ENCODE results near the gene TTC7B.
A peak's percentile ranks its signal among the peaks of the same experiment; 100 is the strongest.

Gene TTC7B

GRCh38 chr14:90781344-90781761 is 34.9 kb downstream of the TTC7B start:
- TF ChIP-seq ZNF274 (IDR thresholded peaks at IDR 0.05; ENCODE audit: low read depth, low read length) = no peak
- no peak overlapping the region for H3K4me3 ChIP-seq (ENCODE audit: low read length)

GRCh38 chr14:90780519-90780918 is 35.7 kb downstream of the TTC7B start:
- no peak overlapping the region for H3K4me3 ChIP-seq (ENCODE audit: low read length)
- TF ChIP-seq ZNF274 (IDR thresholded peaks at IDR 0.05; ENCODE audit: low read depth, low read length) = no peak

- no peak for TF ChIP-seq ZNF274 (IDR thresholded peaks at IDR 0.05; ENCODE audit: low read depth, low read length)
- H3K4me3 ChIP-seq (ENCODE audit: low read length) = no peak overlapping the region
Observed at GRCh38 chr14:90778571-90779255, 37.5 kb downstream of the TTC7B start.

GRCh38 chr14:90777830-90778485 is 38.3 kb downstream of the TTC7B start:
- H3K4me3 ChIP-seq (ENCODE audit: low read length) = no peak overlapping the region
- no peak for TF ChIP-seq ZNF274 (IDR thresholded peaks at IDR 0.05; ENCODE audit: low read depth, low read length)

GRCh38 chr14:90777358-90777757 is 38.9 kb downstream of the TTC7B start:
- TF ChIP-seq ZNF274 (IDR thresholded peaks at IDR 0.05; ENCODE audit: low read depth, low read length) = no peak
- H3K4me3 ChIP-seq (ENCODE audit: low read length) = no peak overlapping the region

GRCh38 chr14:90775441-90775840 is 40.8 kb downstream of the TTC7B start:
- no peak for TF ChIP-seq ZNF274 (IDR thresholded peaks at IDR 0.05; ENCODE audit: low read depth, low read length)

GRCh38 chr14:90774316-90774715 is 41.9 kb downstream of the TTC7B start:
- no peak overlapping the region for H3K4me3 ChIP-seq (ENCODE audit: low read length)
- TF ChIP-seq ZNF274 (IDR thresholded peaks at IDR 0.05; ENCODE audit: low read depth, low read length) = no peak

More at GRCh38 chr14:90775441-90775840, 40.8 kb downstream of the TTC7B start:
- no peak overlapping the region for H3K4me3 ChIP-seq (ENCODE audit: low read length)

- no peak overlapping the region for H3K4me3 ChIP-seq (ENCODE audit: low read length)
- TF ChIP-seq ZNF274 (IDR thresholded peaks at IDR 0.05; ENCODE audit: low read depth, low read length) = no peak
Observed at GRCh38 chr14:90773705-90774104, 42.5 kb downstream of the TTC7B start.

DNA sequence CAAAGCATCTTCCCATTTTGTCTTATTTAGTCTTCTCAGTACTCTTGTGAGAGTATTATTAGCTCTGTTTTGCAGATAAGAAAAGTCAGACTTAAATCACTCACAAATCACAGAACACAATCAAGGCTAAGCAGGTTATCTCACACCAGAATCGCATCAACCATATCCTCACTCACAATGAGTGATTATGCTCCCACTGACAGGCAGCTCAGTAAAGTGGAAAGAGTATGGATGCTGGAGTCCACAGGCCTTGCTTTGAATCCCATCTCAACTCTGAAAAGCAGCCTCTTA is 43.1 kb downstream of the TTC7B start:
- H3K4me3 ChIP-seq (ENCODE audit: low read length) = no peak overlapping the region
- TF ChIP-seq ZNF274 (IDR thresholded peaks at IDR 0.05; ENCODE audit: low read depth, low read length) = no peak

DNA sequence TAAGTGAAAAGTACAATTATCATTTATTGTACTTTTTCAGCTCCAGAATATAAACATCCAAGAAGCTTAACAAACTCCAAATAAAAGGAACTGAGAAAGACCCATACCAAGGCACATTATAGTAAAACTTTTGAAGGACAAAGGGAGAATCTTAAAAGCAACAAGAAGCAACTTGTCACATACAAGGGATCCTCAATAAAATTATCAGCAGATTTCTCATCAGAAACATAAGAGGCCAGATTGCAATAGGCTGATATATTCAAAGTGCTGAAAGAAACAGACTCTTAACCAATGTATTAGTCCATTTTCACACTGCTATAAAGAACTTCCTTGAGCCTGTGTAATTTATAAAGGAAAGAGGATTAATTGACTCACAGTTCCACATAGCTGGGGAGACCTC is 48.3 kb downstream of the TTC7B start:
- no peak for TF ChIP-seq ZNF274 (IDR thresholded peaks at IDR 0.05; ENCODE audit: low read depth, low read length)
- no peak overlapping the region for H3K4me3 ChIP-seq (ENCODE audit: low read length)

GRCh38 chr14:90760591-90761316 is 55.5 kb downstream of the TTC7B start:
- TF ChIP-seq ZNF274 (IDR thresholded peaks at IDR 0.05; ENCODE audit: low read depth, low read length) = no peak
- H3K4me3 ChIP-seq (ENCODE audit: low read length) = no peak overlapping the region

GRCh38 chr14:90760078-90760444 is 56.2 kb downstream of the TTC7B start:
- H3K4me3 ChIP-seq (ENCODE audit: low read length) = no peak overlapping the region
- TF ChIP-seq ZNF274 (IDR thresholded peaks at IDR 0.05; ENCODE audit: low read depth, low read length) = no peak

GRCh38 chr14:90759370-90760077 is 56.7 kb downstream of the TTC7B start:
- no peak for TF ChIP-seq ZNF274 (IDR thresholded peaks at IDR 0.05; ENCODE audit: low read depth, low read length)
- H3K4me3 ChIP-seq (ENCODE audit: low read length) = no peak overlapping the region

DNA sequence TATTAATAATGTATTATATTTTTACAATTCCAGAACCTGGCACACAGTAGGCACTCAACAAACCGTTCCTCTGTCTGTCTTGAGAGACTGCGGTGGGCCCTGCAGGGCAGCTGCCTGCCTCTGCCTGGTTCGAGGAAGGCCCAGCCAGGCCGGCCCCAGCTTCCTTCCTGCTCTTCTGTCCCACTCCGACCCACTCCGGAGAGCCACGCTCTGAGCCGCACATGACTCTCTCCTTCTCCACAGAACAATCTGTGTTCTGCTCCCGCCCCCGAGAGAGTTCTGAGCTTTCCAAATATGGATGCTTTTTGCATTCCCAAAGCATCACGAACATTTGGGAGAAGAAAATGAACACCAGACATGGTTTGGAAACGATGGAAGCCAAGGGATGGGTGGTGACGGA is 57.3 kb downstream of the TTC7B start:
- TF ChIP-seq ZNF274 (IDR thresholded peaks at IDR 0.05; ENCODE audit: low read depth, low read length) = no peak
- peak overlapping the region; percentile 57; the same call in 1 of the 2 replicates for H3K4me3 ChIP-seq (ENCODE audit: low read length)

Data from GM08714 (cell line).